H1 (cell line): ENCODE data around the gene KDM2A. TPM values are rescaled to one million over a fixed set of nuclear protein-coding genes. Genes with fewer than 3 reads are reported as not detected.

Source experiments
- CTCF ChIA-PET: fragments of 300-600 bp; sonication (Branson Sonifier 250); formaldehyde crosslinking; loops from one replicate; lab custom pipeline; 2021; ENCODE audit not compliant: partially characterized antibody; lab: Charles Lee
- POLR2A ChIA-PET: fragments of 300-600 bp; sonication (Branson Sonifier 250); formaldehyde crosslinking; loops from one replicate; lab custom pipeline; 2021; ENCODE audit warnings: inconsistent platforms; ENCODE audit not compliant: partially characterized antibody; lab: Charles Lee
- DNase-seq, 2 experiments: peaks; one replicate each; pipeline versions ENCODE4 v3.0.0 to v3.0.0-alpha.2; 2010 to 2022; ENCODE audit warnings: low spot score in 2 of 2, low read depth in 1 of 2, mixed read lengths in 1 of 2
- FAIRE-seq: peaks from 2 replicates; lab custom pipeline; 2011; peaks lifted over from hg19 to GRCh38; lab: Jason Lieb, UNC
- H2AFZ ChIP-seq: 2 replicates; pipeline ENCODE4 v1.8.1; 2012; ENCODE audit warnings: low read length, inconsistent platforms
- H2AK5ac ChIP-seq: 2 replicates; pipeline ENCODE4 v1.6.1; 2013; ENCODE audit warnings: low read depth, low read length
- H2BK120ac ChIP-seq: replicated peaks from 2 replicates; pipeline ENCODE3; 2013; ENCODE audit warnings: low read depth, low read length, inconsistent platforms
- H2BK12ac ChIP-seq: 2 replicates; pipeline ENCODE4 v1.6.1; 2013; ENCODE audit warnings: low read depth, low read length
- H2BK15ac ChIP-seq: 2 replicates; pipeline ENCODE4 v1.6.1; 2013; ENCODE audit warnings: low read length
- H2BK20ac ChIP-seq: 2 replicates; pipeline ENCODE4 v1.6.1; 2013; ENCODE audit warnings: low read length
- H2BK5ac ChIP-seq: 2 replicates; pipeline ENCODE4 v1.6.1; 2013; ENCODE audit warnings: low read depth, low read length
- H3K14ac ChIP-seq: 2 replicates; pipeline ENCODE4 v1.6.1; 2013; ENCODE audit warnings: inconsistent platforms; ENCODE audit not compliant: insufficient read length
- H3K18ac ChIP-seq: 2 replicates; pipeline ENCODE4 v1.6.1; 2013; ENCODE audit warnings: low read length; ENCODE audit errors: extremely low read depth
- H3K23ac ChIP-seq: 2 replicates; pipeline ENCODE4 v1.6.1; 2013; ENCODE audit warnings: inconsistent platforms; ENCODE audit not compliant: insufficient read length
- H3K23me2 ChIP-seq: 2 replicates; pipeline ENCODE4 v1.6.1; 2013; ENCODE audit warnings: low read depth, low read length
- H3K27ac ChIP-seq: 2 replicates; pipeline ENCODE4 v1.6.1; 2011; ENCODE audit warnings: low read depth, low read length, inconsistent platforms
- H3K27me3 ChIP-seq, 4 experiments: replicated peaks in 1 of 4; 1 replicate in 1 of 4; 2 replicates in 3 of 4; pipeline versions ENCODE4 v1.6.1 to v1.8.1; 2011 to 2013; ENCODE audit warnings: low read length in 3 of 4, mild to moderate bottlenecking in 3 of 4, inconsistent platforms in 2 of 4, mixed read lengths in 2 of 4, moderate library complexity in 1 of 4; ENCODE audit not compliant: control insufficient read depth in 3 of 4, insufficient read depth in 3 of 4; ENCODE audit errors: extremely low read depth in 1 of 4
- H3K36me3 ChIP-seq, 4 experiments: 2 replicates each; pipeline versions ENCODE4 v1.6.1 to v1.8.1; 2011 to 2013; ENCODE audit warnings: mild to moderate bottlenecking in 4 of 4, low read length in 3 of 4, moderate library complexity in 2 of 4, control low read depth in 1 of 4, inconsistent platforms in 1 of 4; ENCODE audit not compliant: insufficient read depth in 4 of 4, control insufficient read depth in 2 of 4
- H3K4ac ChIP-seq: replicated peaks from 2 replicates; pipeline ENCODE3; 2013; ENCODE audit warnings: low read length, low read depth, mixed read lengths, inconsistent platforms; ENCODE audit not compliant: insufficient read length
- H3K4me1 ChIP-seq, 4 experiments: replicated peaks in 1 of 4; 1 replicate in 1 of 4; 2 replicates in 3 of 4; pipeline versions ENCODE4 v1.6.1 to v1.8.1; 2011 to 2013; ENCODE audit warnings: low read length in 3 of 4, inconsistent platforms in 2 of 4, mixed read lengths in 1 of 4; ENCODE audit not compliant: insufficient read depth in 4 of 4, control insufficient read depth in 3 of 4
- H3K4me2 ChIP-seq, 2 experiments: 2 replicates each; pipeline versions ENCODE4 v1.6.1 to v1.8.1; 2011 to 2013; ENCODE audit warnings: low read depth in 2 of 2, low read length in 2 of 2, control low read depth in 1 of 2, inconsistent platforms in 1 of 2, mild to moderate bottlenecking in 1 of 2; ENCODE audit not compliant: insufficient read depth in 1 of 2
- H3K4me3 ChIP-seq, 4 experiments: fragments of 200-600, 300-600 bp in 1 of 4; sonication (generic), shearing (Covaris generic), sonication (Bioruptor Twin) in 1 of 4; 2 replicates each; pipeline versions ENCODE4 v1.5.1 to v1.8.1; 2011 to 2016; ENCODE audit warnings: low read length in 4 of 4, low read depth in 3 of 4, control low read depth in 2 of 4, inconsistent platforms in 2 of 4, mild to moderate bottlenecking in 2 of 4, mixed read lengths in 1 of 4, moderate library complexity in 1 of 4; ENCODE audit not compliant: insufficient read depth in 2 of 4; ENCODE audit errors: extremely low read depth in 1 of 4
- H3K56ac ChIP-seq: replicated peaks from 2 replicates; pipeline ENCODE3; 2013; ENCODE audit warnings: low read depth, mild to moderate bottlenecking, mixed read lengths, low read length, inconsistent platforms; ENCODE audit not compliant: insufficient read length
- H3K79me1 ChIP-seq: 2 replicates; pipeline ENCODE4 v1.6.1; 2013; ENCODE audit warnings: low read depth, low read length, control low read depth
- H3K79me2 ChIP-seq, 2 experiments: 2 replicates each; pipeline versions ENCODE4 v1.6.1 to v1.8.1; 2012 to 2013; ENCODE audit warnings: low read length in 2 of 2, mild to moderate bottlenecking in 2 of 2, inconsistent platforms in 1 of 2; ENCODE audit not compliant: insufficient read depth in 2 of 2, control insufficient read depth in 1 of 2
- H3K9ac ChIP-seq, 4 experiments: replicated peaks in 1 of 4; 1 replicate in 1 of 4; 2 replicates in 3 of 4; pipeline versions ENCODE4 v1.6.1 to v1.8.1; 2011 to 2013; ENCODE audit warnings: low read depth in 3 of 4, low read length in 3 of 4, control low read depth in 2 of 4, mild to moderate bottlenecking in 2 of 4, moderate library complexity in 2 of 4, inconsistent platforms in 1 of 4; ENCODE audit errors: extremely low read depth in 1 of 4
- H3K9me3 ChIP-seq, 2 experiments: 2 replicates each; pipeline versions ENCODE4 v1.6.1 to v1.8.1; 2012 to 2013; ENCODE audit warnings: mild to moderate bottlenecking in 2 of 2, moderate library complexity in 2 of 2, control low read depth in 1 of 2, inconsistent platforms in 1 of 2, low read depth in 1 of 2, low read length in 1 of 2, mixed read lengths in 1 of 2; ENCODE audit not compliant: insufficient read depth in 2 of 2
- H4K20me1 ChIP-seq, 2 experiments: replicated peaks in 1 of 2; 2 replicates each; pipeline versions ENCODE3 to v1.8.1; 2011 to 2013; ENCODE audit warnings: inconsistent platforms in 2 of 2, low read length in 2 of 2, mild to moderate bottlenecking in 1 of 2; ENCODE audit not compliant: insufficient read depth in 2 of 2, control insufficient read depth in 1 of 2
- H4K5ac ChIP-seq: 2 replicates; pipeline ENCODE4 v1.6.1; 2013; ENCODE audit warnings: low read length, low read depth, mixed read lengths, inconsistent platforms; ENCODE audit not compliant: insufficient read length
- H4K8ac ChIP-seq: 2 replicates; pipeline ENCODE4 v1.8.0; 2013; ENCODE audit warnings: mild to moderate bottlenecking, moderate library complexity, low read length, inconsistent platforms; ENCODE audit not compliant: insufficient read depth; ENCODE audit errors: extremely low read depth
- H4K91ac ChIP-seq: replicated peaks from 2 replicates; pipeline ENCODE3; 2013; ENCODE audit warnings: low read length, mixed read lengths, inconsistent platforms; ENCODE audit not compliant: insufficient read length
- CBX8 ChIP-seq: fragments of 300-800, 300-1000 bp; sonication (generic); IDR thresholded peaks from 2 replicates; pipeline ENCODE4 v1.7.1; 2016; ENCODE audit warnings: low read depth, low read length, borderline replicate concordance
- CEBPB ChIP-seq: IDR thresholded peaks from 2 replicates; pipeline ENCODE4 v1.6.1; 2012; ENCODE audit warnings: low read depth, low read length
- GABPA ChIP-seq: IDR thresholded peaks from 2 replicates; pipeline ENCODE4 v1.6.1; 2011; ENCODE audit warnings: mild to moderate bottlenecking, low read length, moderate library complexity, borderline replicate concordance; ENCODE audit not compliant: insufficient read depth
- HDAC6 ChIP-seq: IDR thresholded peaks from one replicate; pipeline ENCODE4 v1.7.1; 2012; ENCODE audit warnings: low read depth, mild to moderate bottlenecking, inconsistent platforms, low read length, moderate library complexity
- KDM5A ChIP-seq: fragments of 200-600 bp; IDR thresholded peaks from 2 replicates; pipeline ENCODE4 v1.7.1; 2012; ENCODE audit warnings: mild to moderate bottlenecking, low read length, inconsistent platforms, mixed read lengths
- PHF8 ChIP-seq: fragments of 200-600 bp; sonication (generic); conservative IDR thresholded peaks from 2 replicates; pipeline ENCODE4 v1.7.1; 2012; ENCODE audit warnings: low read depth, mild to moderate bottlenecking, inconsistent platforms, low read length, moderate library complexity
- POLR2AphosphoS5 ChIP-seq: IDR thresholded peaks from 2 replicates; pipeline ENCODE4 v1.6.1; 2011; ENCODE audit warnings: low read depth, low read length
- RBBP5 ChIP-seq: IDR thresholded peaks from 2 replicates; pipeline ENCODE4 v1.7.1; 2012; ENCODE audit warnings: low read depth, mild to moderate bottlenecking, inconsistent platforms, low read length, moderate library complexity, borderline replicate concordance
- SP1 ChIP-seq: IDR thresholded peaks from 2 replicates; pipeline ENCODE4 v1.6.1; 2011; ENCODE audit warnings: low read depth, low read length
- SP2 ChIP-seq: IDR thresholded peaks from 2 replicates; pipeline ENCODE4 v1.6.1; 2012; ENCODE audit warnings: mild to moderate bottlenecking, low read length, inconsistent platforms
- TAF7 ChIP-seq: optimal IDR thresholded peaks from 2 replicates; pipeline ENCODE3; 2011; ENCODE audit warnings: low read depth, mild to moderate bottlenecking, inconsistent platforms, low read length, moderate library complexity, borderline replicate concordance
- WGBS, 2 experiments: shearing (Covaris generic) in 1 of 2; methylation state at CpG; one replicate each; pipeline versions ENCODE4 v1.1.6 to v1.1.7; 2013 to 2015; ENCODE audit warnings: low lambda C conversion rate in 2 of 2, mixed read lengths in 2 of 2, inconsistent platforms in 1 of 2, low coverage in 1 of 2, missing lambda C conversion rate in 1 of 2; ENCODE audit not compliant: insufficient replicate concordance in 2 of 2, insufficient coverage in 1 of 2, insufficient read length in 1 of 2; ENCODE audit errors: extremely low coverage in 1 of 2, missing lambda C conversion rate in 1 of 2; 5-methylcytosine and 5-hydroxymethylcytosine counted together
- polyA plus RNA-seq, 7 experiments: library from polyadenylated mRNA; depleted of rRNA in 3 of 7; stranded (reverse) in 5 of 7; unstranded in 2 of 7; fragments of >200 nt in 5 of 7; fragments of 200-250 nt in 2 of 7; gene quantifications; 1 replicate in 5 of 7; 2 replicates in 1 of 7; 4 replicates in 1 of 7; pipeline versions ENCODE4 v1.2.1 to v1.2.3, GENCODE V29; 2011 to 2013; ENCODE audit warnings: missing spikeins in 2 of 7, mixed read lengths in 2 of 7
- total RNA-seq: library from RNA; stranded (reverse); fragmentation: NEBNext Ultra II Directional; extraction: Animal tissue kit (Norgen Biotek cat#: 25700); gene quantifications from 2 replicates; pipeline ENCODE4 v1.2.1, GENCODE V29; 2021
- TF ChIP-seq, protein P1 (sequence below): IDR thresholded peaks from 2 replicates; pipeline ENCODE4 v1.6.1; 2012; ENCODE audit warnings: inconsistent platforms

Gene KDM2A
- total and polyA plus RNA-seq, 2 of the 8 experiments (the other 6 are each of a cell fraction or from before 2014, with no cell fraction given), result 55.4 to 66.2 TPM

DNA sequence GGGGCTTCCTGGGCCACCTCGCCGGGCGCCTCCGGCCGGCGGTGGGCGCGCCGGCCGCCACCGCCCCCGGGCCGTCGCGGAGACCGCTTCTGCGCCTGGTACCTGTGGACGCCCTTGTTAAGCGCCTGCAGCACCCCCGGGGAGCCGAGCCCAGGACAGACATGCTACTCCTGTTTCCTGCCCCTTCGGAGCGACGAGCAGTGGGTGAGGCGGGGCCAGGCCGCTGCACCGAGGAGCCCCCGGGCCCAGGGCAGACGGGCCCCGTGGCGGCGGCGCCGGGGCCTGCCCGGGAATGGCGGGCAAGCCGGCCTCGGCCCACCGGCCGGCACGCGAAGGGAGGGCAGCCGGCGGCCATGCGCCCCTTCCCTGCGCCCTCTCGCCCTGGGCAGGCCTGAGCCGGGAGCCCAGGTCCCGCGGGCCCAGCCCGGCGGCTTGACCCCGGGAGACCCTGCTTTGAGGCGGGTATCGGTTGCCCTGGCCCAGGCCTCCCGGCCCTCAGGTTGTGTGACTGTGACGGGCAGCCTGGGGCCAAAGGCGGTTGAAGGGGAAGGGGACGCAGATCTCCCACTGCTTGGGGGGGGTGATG lies 789 bp upstream of the KDM2A start:
- peak overlapping the region; percentile 95 for H4K91ac ChIP-seq
- H2AFZ ChIP-seq, result no peak overlapping the region
- H3K79me1 ChIP-seq, result no peaks in the 10 kb centered on the region; the same call in 1 of the 2 replicates
- H3K4me2 ChIP-seq, result peak overlapping the region; percentile 57 to 86
- 1% methylated on average over 35 of the region's 59 CpGs; no CpG with 5 or more reads in 1 of the 2 experiments for WGBS, 2 experiments
- no peak overlapping the region for H2BK15ac ChIP-seq
- no peak overlapping the region for H3K23ac ChIP-seq
- H3K4ac ChIP-seq, result peak overlapping the region; percentile 26
- no peaks in the 10 kb centered on the region for H3K9me3 ChIP-seq
- peaks cover 25 to 38% of the 10 kb centered on the region in 2 experiments for H3K79me2 ChIP-seq
- H3K14ac ChIP-seq, result no peak overlapping the region
- POLR2A ChIA-PET, result interaction anchor here (1.0 to 1.9 kb wide), 10 partner anchors 11 to 145 kb away, joined by 3 to 11 read pairs (median 4); no protein-coding TSS in a partner anchor
- peak overlapping the region; percentile 90 for H4K5ac ChIP-seq
- H3K56ac ChIP-seq, result peak overlapping the region; percentile 73
- no peak overlapping the region for H2AK5ac ChIP-seq
- peaks cover 3% of the 10 kb centered on the region in 2 experiments for H4K20me1 ChIP-seq
- CTCF ChIA-PET, result interaction anchor here (1.8 kb wide), 1 partner anchor 36 kb away, joined by 11 read pairs; no protein-coding TSS in a partner anchor
- H3K36me3 ChIP-seq, result peaks cover 0 to 10% (median 0%) of the 10 kb centered on the region in 4 experiments; a peak in 1 of 8 replicates
- DNase-seq (peak in 1 of 2 experiments; percentile 84), FAIRE-seq (no peak)
- peak overlapping the region; percentile 50 to 75 (median 53) for H3K4me3 ChIP-seq
- no peaks in the 10 kb centered on the region for H3K27me3 ChIP-seq
- peaks cover 0 to 8% (median 3%) of the 10 kb centered on the region in 4 experiments; a peak in 4 of 7 replicates for H3K4me1 ChIP-seq
- H2BK12ac ChIP-seq, result no peak overlapping the region
- H2BK20ac ChIP-seq, result no peak overlapping the region
- peak overlapping the region; percentile 94 for H3K27ac ChIP-seq
- peak overlapping the region; percentile 90; the same call in 1 of the 2 replicates for H2BK5ac ChIP-seq
- H3K9ac ChIP-seq, result peak overlapping the region in 3 of 4 experiments; percentile 74 to 88 (median 81); a peak in 5 of 7 replicates
- peaks cover 10% of the 10 kb centered on the region; the same call in 1 of the 2 replicates for H3K23me2 ChIP-seq
- H4K8ac ChIP-seq, result peak overlapping the region; percentile 93
- H3K18ac ChIP-seq, result peak overlapping the region; percentile 93
- H2BK120ac ChIP-seq, result no peak overlapping the region
- TF ChIP-seq PHF8 (peak; percentile 70), SP1 (no peak), POLR2AphosphoS5 (no peak), SP2 (no peak), TAF7 (peak; percentile 62), RBBP5 (0 out of 2 replicates have a peak, but pooled peaks have one; percentile 16), CBX8 (no peak), HDAC6 (no peak), KDM5A (no peak), GABPA (no peak), CEBPB (no peak)
- TF ChIP-seq, protein P1, sequence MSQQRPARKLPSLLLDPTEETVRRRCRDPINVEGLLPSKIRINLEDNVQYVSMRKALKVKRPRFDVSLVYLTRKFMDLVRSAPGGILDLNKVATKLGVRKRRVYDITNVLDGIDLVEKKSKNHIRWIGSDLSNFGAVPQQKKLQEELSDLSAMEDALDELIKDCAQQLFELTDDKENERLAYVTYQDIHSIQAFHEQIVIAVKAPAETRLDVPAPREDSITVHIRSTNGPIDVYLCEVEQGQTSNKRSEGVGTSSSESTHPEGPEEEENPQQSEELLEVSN, result 0 out of 2 replicates have a peak, but pooled peaks have one; percentile 19
